ENCODE data around the gene ERCC6L2. TPM values are rescaled to one million over a fixed set of nuclear protein-coding genes. Genes with fewer than 3 reads are reported as not detected.

ERCC6L2 gene
- total RNA-seq, 1 experiment from 2014 or later: 39.2 TPM

GRCh38 chr9:95870352-95870751 lies 5.1 kb upstream of the ERCC6L2 start:
- no peak overlapping the region for H3K4me3 ChIP-seq (replicated peaks in 1 of 2; ENCODE audit: low read depth in 1 of 2, low read length in 2 of 2)
- peaks cover 21% of the 10 kb centered on the region for H3K79me2 ChIP-seq (ENCODE audit: insufficient read depth, low read length)
- H3K4me2 ChIP-seq (ENCODE audit: low read length): no peak overlapping the region
- no peaks in the 10 kb centered on the region for H3K9me3 ChIP-seq (ENCODE audit: control insufficient read depth in 1 of 2, insufficient read depth in 1 of 2, low read depth in 1 of 2, low read length in 2 of 2)
- no peaks in the 10 kb centered on the region for H3K9me2 ChIP-seq (ENCODE audit: insufficient read depth)
- H2AFZ ChIP-seq (ENCODE audit: low read depth, low read length, poor library complexity, severe bottlenecking): no peak overlapping the region
- BruUV-seq (replicated peaks): no TSS peak
- ChIA-PET CTCF (no interaction called here), POLR2A (no interaction called here), RAD21 (ENCODE audit: low non-redundant PET in 1 of 2, low total read pairs in 2 of 2, uncharacterized antibody in 2 of 2, unreplicated experiment in 2 of 2) (no interaction called here)
- H3K4me1 ChIP-seq (ENCODE audit: control insufficient read depth in 1 of 2, insufficient read depth in 2 of 2, low read length in 2 of 2): peaks cover 4 to 7% of the 10 kb centered on the region in 2 experiments; a peak in 3 of 4 replicates
- H4K20me1 ChIP-seq (ENCODE audit: insufficient read depth): no peaks in the 10 kb centered on the region
- DNase-seq (ENCODE audit: low read depth, low spot score): no peak
- TF ChIP-seq ZFX (IDR thresholded peaks at IDR 0.05) (no peak), SIN3A (IDR thresholded peaks at IDR 0.05; ENCODE audit: low read depth) (no peak), MAX (IDR thresholded peaks at IDR 0.05) (no peak), ZBTB33 (IDR thresholded peaks at IDR 0.05; ENCODE audit: extremely low read depth, insufficient replicate concordance, low read length) (no peak), CTCF (IDR thresholded peaks at IDR 0.05 in 2 of 3, conservative IDR thresholded peaks at IDR 0.05 in 1 of 3; ENCODE audit: borderline replicate concordance in 1 of 3, insufficient read depth in 1 of 3, low read depth in 2 of 3, low read length in 2 of 3) (no peak), YY1 (IDR thresholded peaks at IDR 0.05; ENCODE audit: extremely low read depth, insufficient replicate concordance, low read depth, low read length) (no peak), TCF7L2 (IDR thresholded peaks at IDR 0.05; ENCODE audit: borderline replicate concordance, extremely low read depth, insufficient read depth, insufficient read length) (no peak), CBX3 (IDR thresholded peaks at IDR 0.05; ENCODE audit: low read depth) (no peak), ELF1 (IDR thresholded peaks at IDR 0.05; ENCODE audit: borderline replicate concordance, low read depth) (no peak), EGR1 (IDR thresholded peaks at IDR 0.05; ENCODE audit: low read depth) (no peak), EZH2phosphoT487 (IDR thresholded peaks at IDR 0.05; ENCODE audit: borderline replicate concordance) (no peak), JUND (IDR thresholded peaks at IDR 0.05) (no peak)
- no peak overlapping the region for H3K9ac ChIP-seq (ENCODE audit: low read length)
- no peak for ATAC-seq
- H3K36me3 ChIP-seq (ENCODE audit: control insufficient read depth in 1 of 2, insufficient read depth in 2 of 2, low read length in 2 of 2): peaks cover 0 to 3% of the 10 kb centered on the region in 2 experiments; a peak in 1 of 4 replicates
- no peaks in the 10 kb centered on the region for H3K27me3 ChIP-seq (ENCODE audit: insufficient read depth, low read length)
- no peak overlapping the region for H3K27ac ChIP-seq (ENCODE audit: low read depth, low read length)
- intact Hi-C loops (cut with micrococcal nuclease): no loop called here
